RWPE2 (cell line): Measurements from ENCODE around the gene CCDC69.

Experiments
- ATAC-seq: fragments of 200-7000 bp; cut with Tn5 transposase; 3 replicates; pipeline ENCODE4 v1.9.1; 2021; ENCODE audit warnings: low read depth
- DNase-seq: peaks from one replicate; pipeline ENCODE4 v3.0.0-alpha.2; 2020; ENCODE audit warnings: low spot score
- H3K27ac ChIP-seq: fragments of 450-650 bp; 2 replicates; pipeline ENCODE4 v1.5.1; 2017; ENCODE audit warnings: mild to moderate bottlenecking; ENCODE audit not compliant: poor library complexity, severe bottlenecking
- H3K27me3 ChIP-seq: fragments of 250-450 bp; sonication (Bioruptor Pico); 2 replicates; pipeline ENCODE4 v1.5.1; 2021; ENCODE audit warnings: mild to moderate bottlenecking, moderate library complexity; ENCODE audit not compliant: insufficient read depth, poor library complexity, severe bottlenecking
- H3K36me3 ChIP-seq: fragments of 250-450 bp; sonication (Bioruptor Pico); 2 replicates; pipeline ENCODE4 v1.5.1; 2020; ENCODE audit warnings: low read depth, mild to moderate bottlenecking, moderate library complexity
- H3K4me1 ChIP-seq: fragments of 250-450 bp; sonication (Bioruptor Pico); 2 replicates; pipeline ENCODE4 v1.5.1; 2021; ENCODE audit warnings: mild to moderate bottlenecking, moderate library complexity; ENCODE audit not compliant: insufficient read depth, poor library complexity, severe bottlenecking
- H3K4me3 ChIP-seq: fragments of 250-450 bp; sonication (Bioruptor Pico); 2 replicates; pipeline ENCODE4 v1.5.1; 2021; ENCODE audit warnings: mild to moderate bottlenecking, moderate library complexity; ENCODE audit not compliant: severe bottlenecking
- H3K9me3 ChIP-seq: fragments of 250-450 bp; sonication (Bioruptor Pico); 2 replicates; pipeline ENCODE4 v1.5.1; 2021; ENCODE audit warnings: mild to moderate bottlenecking, moderate library complexity; ENCODE audit not compliant: severe bottlenecking
- CTCF ChIP-seq: fragments of 450-650 bp; IDR thresholded peaks from one replicate; pipeline ENCODE4 v1.5.1; 2017; ENCODE audit warnings: mild to moderate bottlenecking, moderate library complexity; ENCODE audit not compliant: poor library complexity, severe bottlenecking

CCDC69 gene

DNA sequence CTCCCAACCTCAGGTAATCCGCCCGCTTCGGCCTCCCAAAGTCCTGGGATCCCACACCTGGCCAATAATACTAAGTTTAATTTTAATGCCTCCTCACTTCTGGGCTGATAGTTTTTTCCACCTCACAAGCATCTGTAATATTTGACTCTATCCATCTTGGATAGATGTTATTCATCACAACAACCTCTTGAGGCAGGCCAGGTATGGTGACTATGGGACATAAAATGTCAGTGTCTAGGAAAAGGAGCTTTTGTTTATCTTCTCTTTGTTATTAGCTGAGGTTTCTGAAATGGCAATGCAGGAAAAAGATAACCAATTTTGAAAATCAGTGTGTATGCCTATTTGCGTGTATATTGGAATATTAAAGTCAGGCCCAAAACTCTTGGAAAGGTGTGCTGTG lies 1.2 kb upstream of the CCDC69 start:
- DNase-seq: no peak

GRCh38 chr5:151224372-151224771 lies 480 bp upstream of the CCDC69 start:
- ATAC-seq: no peak
- DNase-seq: no peak
- Histone ChIP-seq H3K27ac (no peak overlapping the region), H3K36me3 (no peaks in the 10 kb centered on the region), H3K9me3 (no peaks in the 10 kb centered on the region), H3K4me3 (peak overlapping the region; percentile 71), H3K27me3 (no peaks in the 10 kb centered on the region), H3K4me1 (no peaks in the 10 kb centered on the region)
- TF ChIP-seq CTCF: no peak

More for the DNA sequence above, 1.2 kb upstream of the CCDC69 start:
- no peak overlapping the region for H3K4me3 ChIP-seq
- H3K9me3 ChIP-seq: no peaks in the 10 kb centered on the region
- H3K36me3 ChIP-seq: no peaks in the 10 kb centered on the region
- no peaks in the 10 kb centered on the region for H3K27me3 ChIP-seq
- no peak overlapping the region for H3K27ac ChIP-seq
- ATAC-seq: no peak
- no peak for TF ChIP-seq CTCF
- H3K4me1 ChIP-seq: no peaks in the 10 kb centered on the region

- H3K36me3 ChIP-seq: no peaks in the 10 kb centered on the region
- no peak for DNase-seq
- H3K9me3 ChIP-seq: no peaks in the 10 kb centered on the region
- TF ChIP-seq CTCF: no peak
- no peak overlapping the region for H3K4me3 ChIP-seq
- no peaks in the 10 kb centered on the region for H3K27me3 ChIP-seq
- no peak overlapping the region for H3K27ac ChIP-seq
- ATAC-seq: peak; percentile 11; the same call in 2 of the 3 replicates
- no peaks in the 10 kb centered on the region for H3K4me1 ChIP-seq
Observed at GRCh38 chr5:151222790-151223446, 974 bp downstream of the CCDC69 start.

GRCh38 chr5:151222054-151222789 lies 1.7 kb downstream of the CCDC69 start:
- H3K27me3 ChIP-seq: no peaks in the 10 kb centered on the region
- H3K4me1 ChIP-seq: no peaks in the 10 kb centered on the region
- DNase-seq (no peak), ATAC-seq (no peak)
- no peak for TF ChIP-seq CTCF
- H3K27ac ChIP-seq: no peak overlapping the region
- H3K36me3 ChIP-seq: no peaks in the 10 kb centered on the region
- no peaks in the 10 kb centered on the region for H3K9me3 ChIP-seq
- no peak overlapping the region for H3K4me3 ChIP-seq

GRCh38 chr5:151221574-151221973 lies 2.3 kb downstream of the CCDC69 start:
- H3K4me3 ChIP-seq: no peak overlapping the region
- H3K27me3 ChIP-seq: no peaks in the 10 kb centered on the region
- ATAC-seq (no peak), DNase-seq (no peak)
- TF ChIP-seq CTCF: no peak
- no peak overlapping the region for H3K27ac ChIP-seq
- H3K4me1 ChIP-seq: no peaks in the 10 kb centered on the region
- H3K9me3 ChIP-seq: no peaks in the 10 kb centered on the region
- no peaks in the 10 kb centered on the region for H3K36me3 ChIP-seq
